Suprapubic skin (tissue), 4 donors: ENCODE data around the gene SPTB. TPM values are rescaled to one million over a fixed set of nuclear protein-coding genes. Genes with fewer than 3 reads are reported as not detected.

ENCODE experiments used
- DNase-seq, 2 donors: peaks; one replicate each; pipeline ENCODE4 v3.0.0-alpha.2; 2019; ENCODE audit warnings: low spot score in 2 of 2
- H3K27ac ChIP-seq: fragments of 200-600 bp; sonication (generic); one replicate; pipeline ENCODE4 v1.5.1; 2019
- H3K27me3 ChIP-seq: fragments of 200-600 bp; sonication (generic); one replicate; pipeline ENCODE4 v1.5.1; 2019
- H3K36me3 ChIP-seq: fragments of 200-600 bp; sonication (generic); one replicate; pipeline ENCODE4 v1.5.1; 2019
- H3K4me1 ChIP-seq: fragments of 200-600 bp; sonication (generic); one replicate; pipeline ENCODE4 v1.5.1; 2019
- H3K4me3 ChIP-seq: fragments of 200-600 bp; sonication (generic); one replicate; pipeline ENCODE4 v1.5.1; 2019; ENCODE audit warnings: mild to moderate bottlenecking
- H3K9me3 ChIP-seq: fragments of 200-600 bp; sonication (generic); one replicate; pipeline ENCODE4 v1.5.1; 2019
- CTCF ChIP-seq, 2 donors: fragments of 200-600 bp in 1 of 2; fragments of 450-650 bp in 1 of 2; sonication (generic) in 1 of 2; IDR thresholded peaks; one replicate each; pipeline ENCODE4 v1.5.1; 2016 to 2019; ENCODE audit warnings: antibody characterized with exemption in 2 of 2, mild to moderate bottlenecking in 1 of 2, moderate library complexity in 1 of 2
- EP300 ChIP-seq: sonication (generic); formaldehyde crosslinking; IDR thresholded peaks from one replicate; pipeline ENCODE4 v1.6.1; 2017; ENCODE audit warnings: antibody characterized with exemption
- POLR2A ChIP-seq, 2 donors: fragments of 450-650 bp; IDR thresholded peaks; one replicate each; pipeline ENCODE4 v1.6.1; 2017; ENCODE audit warnings: antibody characterized with exemption in 2 of 2, mild to moderate bottlenecking in 2 of 2, moderate library complexity in 2 of 2
- POLR2AphosphoS5 ChIP-seq, 3 donors: sonication (generic); formaldehyde crosslinking; IDR thresholded peaks; one replicate each; pipeline ENCODE4 v1.6.1; 2017; ENCODE audit warnings: antibody characterized with exemption in 3 of 3
- WGBS: methylation state at CpG from one replicate; pipeline ENCODE4 v1.1.5; 2018; 5-methylcytosine and 5-hydroxymethylcytosine counted together
- total RNA-seq, 4 donors: library from RNA; depleted of rRNA; stranded (reverse); fragments of >200 nt; gene quantifications; one replicate each; pipeline ENCODE4 v1.1.0, GENCODE V29; 2016

The SPTB gene
- total RNA-seq, 4 donors from 2014 or later = 0.44 to 2.4 (median 0.54) TPM

GRCh38 chr14:64762044-64763034, 117.4 kb downstream of the SPTB start:
- H3K4me1 ChIP-seq = peaks cover 67% of the 10 kb centered on the region
- no peaks in the 10 kb centered on the region for H3K36me3 ChIP-seq
- DNase-seq = no peak
- H3K9me3 ChIP-seq = no peaks in the 10 kb centered on the region
- H3K27me3 ChIP-seq = no peaks in the 10 kb centered on the region
- peak overlapping the region; percentile 65 for H3K27ac ChIP-seq
- TF ChIP-seq POLR2AphosphoS5 (IDR thresholded peaks at IDR 0.05) (no peak), EP300 (no peak), CTCF (IDR thresholded peaks at IDR 0.05) (no peak), POLR2A (IDR thresholded peaks at IDR 0.05) (no peak)
- 10% methylated on average over 11 of the region's 19 CpGs for WGBS
- H3K4me3 ChIP-seq = peak overlapping the region; percentile 12

- H3K4me3 ChIP-seq = no peak overlapping the region
- DNase-seq = no peak
- no peaks in the 10 kb centered on the region for H3K27me3 ChIP-seq
- TF ChIP-seq POLR2A (IDR thresholded peaks at IDR 0.05) (no peak), EP300 (no peak), POLR2AphosphoS5 (IDR thresholded peaks at IDR 0.05) (no peak), CTCF (IDR thresholded peaks at IDR 0.05) (no peak)
- no peaks in the 10 kb centered on the region for H3K36me3 ChIP-seq
- WGBS = 31% methylated on average over 4 of the region's 5 CpGs
- no peaks in the 10 kb centered on the region for H3K9me3 ChIP-seq
- H3K27ac ChIP-seq = peak overlapping the region; percentile 65
- peaks cover 75% of the 10 kb centered on the region for H3K4me1 ChIP-seq
These were observed 118.2 kb downstream of the SPTB start for GRCh38 chr14:64761441-64762043.

GRCh38 chr14:64760916-64761315, 118.8 kb downstream of the SPTB start:
- no peaks in the 10 kb centered on the region for H3K9me3 ChIP-seq
- H3K36me3 ChIP-seq = no peaks in the 10 kb centered on the region
- peaks cover 80% of the 10 kb centered on the region for H3K4me1 ChIP-seq
- no peak overlapping the region for H3K4me3 ChIP-seq
- H3K27me3 ChIP-seq = no peaks in the 10 kb centered on the region
- 54% methylated on average over 5 of the region's 5 CpGs for WGBS
- DNase-seq = no peak
- H3K27ac ChIP-seq = no peak overlapping the region
- TF ChIP-seq POLR2A (IDR thresholded peaks at IDR 0.05) = no peak
- no peak for TF ChIP-seq CTCF (IDR thresholded peaks at IDR 0.05)
- TF ChIP-seq EP300 = no peak

GRCh38 chr14:64760146-64760755, 119.5 kb downstream of the SPTB start:
- WGBS = 50% methylated on average over 8 of the region's 8 CpGs
- TF ChIP-seq EP300 (no peak), POLR2A (IDR thresholded peaks at IDR 0.05) (no peak), CTCF (IDR thresholded peaks at IDR 0.05) (peak; percentile 43 to 69), POLR2AphosphoS5 (IDR thresholded peaks at IDR 0.05) (no peak)

GRCh38 chr14:64759555-64759938, 120.2 kb downstream of the SPTB start:
- no peaks in the 10 kb centered on the region for H3K36me3 ChIP-seq
- H3K4me3 ChIP-seq = no peak overlapping the region
- no peak overlapping the region for H3K27ac ChIP-seq
- peaks cover 84% of the 10 kb centered on the region for H3K4me1 ChIP-seq
- no peak for DNase-seq
- no peak for TF ChIP-seq POLR2A (IDR thresholded peaks at IDR 0.05)
- TF ChIP-seq POLR2AphosphoS5 (IDR thresholded peaks at IDR 0.05) = no peak
- no peak for TF ChIP-seq CTCF (IDR thresholded peaks at IDR 0.05)
- TF ChIP-seq EP300 = no peak
- H3K27me3 ChIP-seq = no peaks in the 10 kb centered on the region
- 97% methylated on average over 6 of the region's 6 CpGs for WGBS
- H3K9me3 ChIP-seq = no peaks in the 10 kb centered on the region

More at GRCh38 chr14:64760146-64760755, 119.5 kb downstream of the SPTB start:
- H3K4me3 ChIP-seq = no peak overlapping the region
- H3K27me3 ChIP-seq = no peaks in the 10 kb centered on the region
- no peaks in the 10 kb centered on the region for H3K9me3 ChIP-seq
- no peak overlapping the region for H3K27ac ChIP-seq
- H3K36me3 ChIP-seq = no peaks in the 10 kb centered on the region
- H3K4me1 ChIP-seq = peaks cover 84% of the 10 kb centered on the region
- DNase-seq = no peak
